ENCODE measurements around the gene FOXL2NB. TPM values are rescaled to one million over a fixed set of nuclear protein-coding genes. Genes with fewer than 3 reads are reported as not detected.

Gene FOXL2NB
- total RNA-seq, 4 donors from 2014 or later: not detected

DNA sequence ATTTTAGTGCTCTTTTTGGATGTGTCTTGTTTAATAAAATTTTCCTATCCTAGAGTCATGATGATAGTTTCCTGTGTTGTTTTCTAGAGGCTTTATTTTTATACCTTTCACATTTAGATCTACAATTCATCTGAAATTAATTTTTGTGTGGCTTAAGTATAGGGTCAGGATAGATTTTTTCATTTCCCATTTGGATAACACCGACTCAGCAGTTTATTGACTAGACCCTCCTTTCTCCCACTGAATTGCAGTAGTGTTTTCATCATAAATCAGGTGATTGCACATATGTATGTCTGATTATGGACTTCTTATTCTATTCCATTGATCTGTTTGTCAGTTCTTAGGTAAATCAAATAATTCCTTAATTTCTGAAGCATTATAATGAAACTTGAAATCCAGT lies 48.7 kb downstream of the FOXL2NB start:
- H3K27ac ChIP-seq: no peak overlapping the region
- in situ Hi-C loops (cut with MboI; ENCODE audit: low pct_ligation_motif_present in 1 of 4, low pct_unique_long_range_greater_than_20kb in 1 of 4, low sequenced_read_pairs in 3 of 4): no loop called here
- no peaks in the 10 kb centered on the region for H3K9me3 ChIP-seq
- H3K4me3 ChIP-seq: no peak overlapping the region
- DNase-seq: no peak
- no peaks in the 10 kb centered on the region for H3K36me3 ChIP-seq
- TF ChIP-seq POLR2AphosphoS5 (IDR thresholded peaks at IDR 0.05): no peak
- TF ChIP-seq EP300 (IDR thresholded peaks at IDR 0.05; ENCODE audit: low read depth): no peak
- TF ChIP-seq CTCF (IDR thresholded peaks at IDR 0.05): no peak
- TF ChIP-seq POLR2A (IDR thresholded peaks at IDR 0.05): no peak
- 56 to 83% methylated on average over 1 of the region's 1 CpG for WGBS, 2 donors (ENCODE audit: low coverage in 1 of 2)
- no peaks in the 10 kb centered on the region for H3K4me1 ChIP-seq
- intact Hi-C loops (cut with DNase I; ENCODE audit: low total_unique reads): no loop called here
- H3K27me3 ChIP-seq: peaks cover 29% of the 10 kb centered on the region

Other genes starting within 250 kb of the FOXL2NB start
- 10 to 100 TPM; 52.4 to 98.4 (median 76.0) TPM for gene PIK3CB, start 112.3 kb upstream of the FOXL2NB start, total RNA-seq
- not detected for gene FOXL2, start 80 bp upstream of the FOXL2NB start, total RNA-seq
- gene PRR23A, start 59.1 kb downstream of the FOXL2NB start, total RNA-seq: not detected
- not detected for gene PRR23B, start 73.7 kb downstream of the FOXL2NB start, total RNA-seq
- gene PRR23C, start 97.7 kb downstream of the FOXL2NB start, total RNA-seq: not detected

Measured in transverse colon (tissue), 4 donors.